ENCODE measurements around the gene AVEN. TPM values are rescaled to one million over a fixed set of nuclear protein-coding genes. Genes with fewer than 3 reads are reported as not detected.
A peak's percentile ranks its signal among the peaks of the same experiment; 100 is the strongest.

AVEN gene
- total and polyA plus RNA-seq, 2 of the 8 experiments (the other 6 are each of a cell fraction or from before 2014, with no cell fraction given) = 5.5 to 17.0 TPM

DNA sequence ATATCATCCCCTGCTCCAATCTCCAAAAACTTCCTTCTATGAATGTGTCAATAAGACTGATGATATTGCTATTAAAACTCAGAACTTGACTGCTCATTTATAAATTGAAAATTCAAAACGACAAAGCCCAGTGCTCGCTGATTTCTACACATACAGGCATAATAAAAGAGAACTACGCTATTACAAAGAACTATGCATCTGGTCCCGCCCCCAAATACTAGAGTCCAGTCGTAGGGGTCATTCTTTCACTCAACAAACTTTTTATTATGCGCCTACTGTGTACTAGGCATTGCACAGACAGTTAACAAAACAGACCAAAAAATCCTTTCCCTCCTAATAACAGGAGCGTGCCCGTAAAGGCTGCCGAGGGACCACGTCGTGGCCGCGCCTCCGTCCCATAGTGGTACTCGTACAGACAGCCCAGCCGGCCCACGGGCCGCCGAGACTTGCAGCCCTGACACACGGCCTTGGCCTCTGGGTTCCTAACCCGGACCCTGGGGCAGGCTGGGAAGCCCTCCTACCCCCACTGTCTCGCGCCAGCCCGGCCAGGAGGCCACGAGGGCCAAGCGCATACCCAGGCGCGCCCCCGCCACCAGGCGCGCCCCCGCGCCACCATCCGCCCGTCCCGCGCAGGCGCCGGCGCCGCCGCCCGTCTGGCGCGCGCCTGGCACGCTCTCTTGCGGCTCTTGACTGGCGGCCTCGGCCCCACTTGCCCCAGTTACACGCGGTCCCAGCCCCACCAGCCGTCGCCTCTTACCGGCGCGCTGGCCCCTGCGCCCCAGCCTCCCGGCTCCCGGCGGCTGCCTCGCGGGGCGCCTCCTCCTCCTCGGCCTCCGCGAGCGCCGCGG, 757 bp downstream of the AVEN start (continued):
- TF ChIP-seq, protein P1, sequence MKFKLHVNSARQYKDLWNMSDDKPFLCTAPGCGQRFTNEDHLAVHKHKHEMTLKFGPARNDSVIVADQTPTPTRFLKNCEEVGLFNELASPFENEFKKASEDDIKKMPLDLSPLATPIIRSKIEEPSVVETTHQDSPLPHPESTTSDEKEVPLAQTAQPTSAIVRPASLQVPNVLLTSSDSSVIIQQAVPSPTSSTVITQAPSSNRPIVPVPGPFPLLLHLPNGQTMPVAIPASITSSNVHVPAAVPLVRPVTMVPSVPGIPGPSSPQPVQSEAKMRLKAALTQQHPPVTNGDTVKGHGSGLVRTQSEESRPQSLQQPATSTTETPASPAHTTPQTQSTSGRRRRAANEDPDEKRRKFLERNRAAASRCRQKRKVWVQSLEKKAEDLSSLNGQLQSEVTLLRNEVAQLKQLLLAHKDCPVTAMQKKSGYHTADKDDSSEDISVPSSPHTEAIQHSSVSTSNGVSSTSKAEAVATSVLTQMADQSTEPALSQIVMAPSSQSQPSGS (IDR thresholded peaks at IDR 0.05; ENCODE audit: low read length) = no peak
- TF ChIP-seq, protein P2, sequence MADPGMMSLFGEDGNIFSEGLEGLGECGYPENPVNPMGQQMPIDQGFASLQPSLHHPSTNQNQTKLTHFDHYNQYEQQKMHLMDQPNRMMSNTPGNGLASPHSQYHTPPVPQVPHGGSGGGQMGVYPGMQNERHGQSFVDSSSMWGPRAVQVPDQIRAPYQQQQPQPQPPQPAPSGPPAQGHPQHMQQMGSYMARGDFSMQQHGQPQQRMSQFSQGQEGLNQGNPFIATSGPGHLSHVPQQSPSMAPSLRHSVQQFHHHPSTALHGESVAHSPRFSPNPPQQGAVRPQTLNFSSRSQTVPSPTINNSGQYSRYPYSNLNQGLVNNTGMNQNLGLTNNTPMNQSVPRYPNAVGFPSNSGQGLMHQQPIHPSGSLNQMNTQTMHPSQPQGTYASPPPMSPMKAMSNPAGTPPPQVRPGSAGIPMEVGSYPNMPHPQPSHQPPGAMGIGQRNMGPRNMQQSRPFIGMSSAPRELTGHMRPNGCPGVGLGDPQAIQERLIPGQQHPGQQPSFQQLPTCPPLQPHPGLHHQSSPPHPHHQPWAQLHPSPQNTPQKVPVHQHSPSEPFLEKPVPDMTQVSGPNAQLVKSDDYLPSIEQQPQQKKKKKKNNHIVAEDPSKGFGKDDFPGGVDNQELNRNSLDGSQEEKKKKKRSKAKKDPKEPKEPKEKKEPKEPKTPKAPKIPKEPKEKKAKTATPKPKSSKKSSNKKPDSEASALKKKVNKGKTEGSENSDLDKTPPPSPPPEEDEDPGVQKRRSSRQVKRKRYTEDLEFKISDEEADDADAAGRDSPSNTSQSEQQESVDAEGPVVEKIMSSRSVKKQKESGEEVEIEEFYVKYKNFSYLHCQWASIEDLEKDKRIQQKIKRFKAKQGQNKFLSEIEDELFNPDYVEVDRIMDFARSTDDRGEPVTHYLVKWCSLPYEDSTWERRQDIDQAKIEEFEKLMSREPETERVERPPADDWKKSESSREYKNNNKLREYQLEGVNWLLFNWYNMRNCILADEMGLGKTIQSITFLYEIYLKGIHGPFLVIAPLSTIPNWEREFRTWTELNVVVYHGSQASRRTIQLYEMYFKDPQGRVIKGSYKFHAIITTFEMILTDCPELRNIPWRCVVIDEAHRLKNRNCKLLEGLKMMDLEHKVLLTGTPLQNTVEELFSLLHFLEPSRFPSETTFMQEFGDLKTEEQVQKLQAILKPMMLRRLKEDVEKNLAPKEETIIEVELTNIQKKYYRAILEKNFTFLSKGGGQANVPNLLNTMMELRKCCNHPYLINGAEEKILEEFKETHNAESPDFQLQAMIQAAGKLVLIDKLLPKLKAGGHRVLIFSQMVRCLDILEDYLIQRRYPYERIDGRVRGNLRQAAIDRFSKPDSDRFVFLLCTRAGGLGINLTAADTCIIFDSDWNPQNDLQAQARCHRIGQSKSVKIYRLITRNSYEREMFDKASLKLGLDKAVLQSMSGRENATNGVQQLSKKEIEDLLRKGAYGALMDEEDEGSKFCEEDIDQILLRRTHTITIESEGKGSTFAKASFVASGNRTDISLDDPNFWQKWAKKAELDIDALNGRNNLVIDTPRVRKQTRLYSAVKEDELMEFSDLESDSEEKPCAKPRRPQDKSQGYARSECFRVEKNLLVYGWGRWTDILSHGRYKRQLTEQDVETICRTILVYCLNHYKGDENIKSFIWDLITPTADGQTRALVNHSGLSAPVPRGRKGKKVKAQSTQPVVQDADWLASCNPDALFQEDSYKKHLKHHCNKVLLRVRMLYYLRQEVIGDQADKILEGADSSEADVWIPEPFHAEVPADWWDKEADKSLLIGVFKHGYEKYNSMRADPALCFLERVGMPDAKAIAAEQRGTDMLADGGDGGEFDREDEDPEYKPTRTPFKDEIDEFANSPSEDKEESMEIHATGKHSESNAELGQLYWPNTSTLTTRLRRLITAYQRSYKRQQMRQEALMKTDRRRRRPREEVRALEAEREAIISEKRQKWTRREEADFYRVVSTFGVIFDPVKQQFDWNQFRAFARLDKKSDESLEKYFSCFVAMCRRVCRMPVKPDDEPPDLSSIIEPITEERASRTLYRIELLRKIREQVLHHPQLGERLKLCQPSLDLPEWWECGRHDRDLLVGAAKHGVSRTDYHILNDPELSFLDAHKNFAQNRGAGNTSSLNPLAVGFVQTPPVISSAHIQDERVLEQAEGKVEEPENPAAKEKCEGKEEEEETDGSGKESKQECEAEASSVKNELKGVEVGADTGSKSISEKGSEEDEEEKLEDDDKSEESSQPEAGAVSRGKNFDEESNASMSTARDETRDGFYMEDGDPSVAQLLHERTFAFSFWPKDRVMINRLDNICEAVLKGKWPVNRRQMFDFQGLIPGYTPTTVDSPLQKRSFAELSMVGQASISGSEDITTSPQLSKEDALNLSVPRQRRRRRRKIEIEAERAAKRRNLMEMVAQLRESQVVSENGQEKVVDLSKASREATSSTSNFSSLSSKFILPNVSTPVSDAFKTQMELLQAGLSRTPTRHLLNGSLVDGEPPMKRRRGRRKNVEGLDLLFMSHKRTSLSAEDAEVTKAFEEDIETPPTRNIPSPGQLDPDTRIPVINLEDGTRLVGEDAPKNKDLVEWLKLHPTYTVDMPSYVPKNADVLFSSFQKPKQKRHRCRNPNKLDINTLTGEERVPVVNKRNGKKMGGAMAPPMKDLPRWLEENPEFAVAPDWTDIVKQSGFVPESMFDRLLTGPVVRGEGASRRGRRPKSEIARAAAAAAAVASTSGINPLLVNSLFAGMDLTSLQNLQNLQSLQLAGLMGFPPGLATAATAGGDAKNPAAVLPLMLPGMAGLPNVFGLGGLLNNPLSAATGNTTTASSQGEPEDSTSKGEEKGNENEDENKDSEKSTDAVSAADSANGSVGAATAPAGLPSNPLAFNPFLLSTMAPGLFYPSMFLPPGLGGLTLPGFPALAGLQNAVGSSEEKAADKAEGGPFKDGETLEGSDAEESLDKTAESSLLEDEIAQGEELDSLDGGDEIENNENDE (IDR thresholded peaks at IDR 0.05; ENCODE audit: insufficient replicate concordance, low read length) = no peak
- TF ChIP-seq POLR2A (IDR thresholded peaks at IDR 0.05; ENCODE audit: control extremely low read depth in 1 of 2, low read depth in 2 of 2, low read length in 2 of 2) (peak; percentile 46 to 83), ASH2L (IDR thresholded peaks at IDR 0.05; ENCODE audit: low read length) (peak; percentile 75), CEBPB (IDR thresholded peaks at IDR 0.05; ENCODE audit: low read depth, low read length) (no peak), YY1 (IDR thresholded peaks at IDR 0.05; ENCODE audit: low read depth, low read length) (no peak), POLR2AphosphoS5 (IDR thresholded peaks at IDR 0.05; ENCODE audit: low read depth, low read length) (peak; percentile 73), CREB1 (IDR thresholded peaks at IDR 0.05) (peak; percentile 44; the same call in 1 of the 2 replicates), RBBP5 (IDR thresholded peaks at IDR 0.05; ENCODE audit: borderline replicate concordance, low read depth, low read length) (peak; percentile 55; the same call in 1 of the 2 replicates)

Data from H1 (cell line).